Measurements from ENCODE around the gene SCRN3.
"Not testable (repeated sequence)": the region's sequence is repeated elsewhere in the genome, so short reads cannot be mapped to it uniquely, and the experiment has no call there.

The SCRN3 gene

GRCh38 chr2:174395284-174395968 lies at the start of gene SCRN3:
SCRN3 (plus strand) TSS chr2:174395730; CDS start chr2:174398284, 2,554 bp downstream.
- FAIRE-seq: peak; percentile 18

DNA sequence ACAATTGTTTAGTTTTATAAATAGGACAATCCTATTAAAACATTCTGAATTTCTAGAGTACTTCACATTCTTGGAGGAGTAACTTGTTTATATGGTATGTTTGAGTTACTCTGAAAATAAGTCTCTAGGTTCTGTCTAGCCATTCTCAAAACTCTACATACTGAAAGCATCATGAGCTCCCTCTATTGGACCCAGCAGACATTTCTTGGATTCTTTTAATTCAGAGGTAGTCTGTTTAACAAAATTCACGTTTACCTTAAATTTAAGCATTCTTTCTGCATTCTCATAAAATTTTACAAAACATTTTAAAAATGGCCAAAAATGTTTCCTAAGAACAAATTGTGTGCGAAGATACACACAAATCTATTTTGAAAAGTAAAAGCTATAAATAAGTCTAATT lies 45.5 kb upstream of the SCRN3 start:
- no peak for FAIRE-seq

DNA sequence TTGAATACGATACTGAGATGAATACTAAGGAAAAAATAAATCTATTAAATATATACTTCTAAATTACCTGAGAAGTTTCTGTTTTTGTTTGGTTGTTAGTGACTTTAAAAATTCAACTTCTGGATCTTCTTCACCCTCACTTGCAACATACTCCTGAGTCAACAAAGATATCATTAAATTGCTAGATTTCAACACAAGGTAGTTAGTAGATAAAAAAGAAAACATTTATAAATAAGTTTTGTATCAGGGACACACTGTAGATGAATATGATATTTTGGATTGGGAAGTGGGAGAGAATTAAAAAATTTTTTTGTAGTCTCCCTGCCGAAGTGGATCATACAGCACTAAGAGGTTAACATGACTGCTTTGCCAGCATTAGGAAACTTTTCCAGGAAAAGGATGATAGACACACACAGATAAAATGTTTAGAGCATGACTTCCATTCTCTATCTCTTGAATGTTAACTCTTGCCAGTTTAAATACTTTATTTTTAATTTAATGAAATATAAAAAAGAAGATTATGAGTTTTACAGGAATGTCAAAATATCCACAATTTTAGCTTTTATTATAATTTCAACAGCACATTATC lies 44.8 kb upstream of the SCRN3 start:
- no peak for FAIRE-seq

GRCh38 chr2:174353004-174353403 lies 42.5 kb upstream of the SCRN3 start:
- no peak for FAIRE-seq

- no peak for FAIRE-seq
Observed at GRCh38 chr2:174356347-174356746, 39.2 kb upstream of the SCRN3 start.

- FAIRE-seq: not testable (repeated sequence)
Observed at GRCh38 chr2:174359663-174360062, 35.9 kb upstream of the SCRN3 start.

DNA sequence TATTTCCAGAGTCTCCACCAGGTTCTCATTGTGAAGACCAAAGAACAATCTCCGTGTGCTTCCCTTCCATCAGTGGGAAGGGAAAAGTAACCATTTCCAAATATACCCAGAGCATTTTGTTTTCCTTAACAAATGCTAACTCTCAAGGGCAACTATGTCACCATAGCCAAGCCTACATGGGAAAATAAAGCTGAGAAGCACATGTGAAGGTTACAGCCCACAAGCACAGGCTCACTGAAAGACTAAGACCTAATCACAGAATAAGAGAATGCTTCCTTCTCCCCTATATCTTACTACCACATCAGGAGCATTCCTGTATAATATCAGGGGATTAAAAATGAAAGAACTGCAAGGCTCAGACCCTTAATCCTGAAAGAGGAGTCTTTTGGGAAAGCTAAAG lies 32.6 kb upstream of the SCRN3 start:
- no peak for FAIRE-seq

- FAIRE-seq: not testable (repeated sequence)
Observed at GRCh38 chr2:174363492-174364225, 31.9 kb upstream of the SCRN3 start.

GRCh38 chr2:174364628-174365027 lies 30.9 kb upstream of the SCRN3 start:
- FAIRE-seq: no peak

GRCh38 chr2:174365571-174365970 lies 30.0 kb upstream of the SCRN3 start:
- FAIRE-seq: no peak

GRCh38 chr2:174368691-174369090 lies 26.8 kb upstream of the SCRN3 start:
- FAIRE-seq: no peak

DNA sequence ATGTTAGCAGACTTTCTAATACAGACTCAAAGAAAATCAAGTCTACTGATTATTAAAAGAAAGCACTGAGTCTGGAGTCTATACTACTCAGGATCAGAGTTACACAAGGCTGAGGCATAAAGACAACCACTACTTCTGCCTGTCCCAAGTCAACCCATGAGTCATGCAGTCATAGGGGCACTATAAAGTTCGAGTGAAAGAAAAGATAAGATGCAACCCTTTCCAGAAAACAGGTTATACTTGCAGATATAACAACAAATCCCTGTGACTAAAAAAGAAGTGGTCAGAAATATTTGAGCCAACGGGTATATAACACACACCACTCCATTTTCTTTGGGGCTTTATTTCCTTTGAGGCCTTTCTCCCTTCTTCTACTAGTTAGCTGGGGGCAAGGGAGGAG lies 18.6 kb upstream of the SCRN3 start:
- FAIRE-seq: no peak

DNA sequence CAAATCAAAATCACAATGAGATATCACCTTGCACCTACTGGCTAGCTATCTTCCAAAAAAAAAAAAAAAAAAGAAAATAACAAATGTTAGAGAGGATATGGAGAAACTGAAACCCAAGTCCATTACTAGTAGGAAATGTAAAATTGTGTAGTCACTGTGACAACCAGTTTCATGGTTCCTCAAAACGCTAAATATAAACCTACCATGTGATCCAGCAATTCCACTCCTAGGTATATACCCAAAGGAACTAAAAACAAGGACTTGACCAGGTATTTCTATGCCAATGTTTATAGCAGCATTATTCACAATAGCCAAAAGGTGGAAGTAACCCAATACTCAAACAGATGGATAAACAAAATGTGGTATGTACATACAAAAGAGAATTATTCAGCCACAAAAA lies 11.7 kb upstream of the SCRN3 start:
- no peak for FAIRE-seq

DNA sequence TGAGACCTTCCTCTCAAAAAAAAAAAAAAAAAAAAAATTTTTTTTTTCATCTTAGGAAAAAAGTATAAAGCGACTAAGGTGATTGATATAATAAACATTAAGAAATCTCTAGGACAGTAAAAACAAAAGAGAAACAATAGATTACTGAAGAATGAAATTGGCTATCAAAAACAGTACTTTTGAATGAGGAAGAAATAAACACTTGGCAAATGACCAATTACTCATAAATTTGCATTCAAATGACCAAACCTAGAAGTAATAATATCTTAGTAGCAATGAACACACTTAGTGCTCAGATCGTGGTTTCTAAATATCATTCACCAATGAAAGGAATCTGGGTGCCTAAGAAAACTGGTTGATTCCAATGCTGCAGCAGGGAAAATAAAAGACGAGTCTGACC lies 10.3 kb upstream of the SCRN3 start:
- FAIRE-seq: no peak

- FAIRE-seq: not testable (repeated sequence)
Observed at GRCh38 chr2:174388706-174389105, 6.8 kb upstream of the SCRN3 start.

DNA sequence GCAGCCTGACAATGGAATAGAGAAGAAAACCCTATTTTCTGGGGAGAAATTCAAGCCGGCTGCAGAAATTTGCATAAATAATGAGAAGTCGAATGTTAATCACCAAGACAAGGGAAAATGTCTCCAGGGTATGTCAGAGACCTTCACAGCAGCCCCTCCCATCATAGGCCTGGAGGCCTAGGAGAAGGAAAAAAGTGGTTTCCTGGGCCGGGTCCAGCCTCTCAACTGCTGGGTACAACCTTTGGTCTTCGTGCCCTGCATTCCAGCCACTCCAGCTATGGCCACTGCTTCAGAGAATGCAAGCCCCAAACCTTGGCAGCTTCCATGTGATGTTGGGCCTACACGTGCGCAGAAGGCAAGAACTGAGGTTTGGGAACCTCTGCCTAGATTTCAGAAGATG lies 6.0 kb upstream of the SCRN3 start:
- no peak for FAIRE-seq

- not testable (repeated sequence) for FAIRE-seq
Observed at GRCh38 chr2:174390303-174390702, 5.2 kb upstream of the SCRN3 start.

DNA sequence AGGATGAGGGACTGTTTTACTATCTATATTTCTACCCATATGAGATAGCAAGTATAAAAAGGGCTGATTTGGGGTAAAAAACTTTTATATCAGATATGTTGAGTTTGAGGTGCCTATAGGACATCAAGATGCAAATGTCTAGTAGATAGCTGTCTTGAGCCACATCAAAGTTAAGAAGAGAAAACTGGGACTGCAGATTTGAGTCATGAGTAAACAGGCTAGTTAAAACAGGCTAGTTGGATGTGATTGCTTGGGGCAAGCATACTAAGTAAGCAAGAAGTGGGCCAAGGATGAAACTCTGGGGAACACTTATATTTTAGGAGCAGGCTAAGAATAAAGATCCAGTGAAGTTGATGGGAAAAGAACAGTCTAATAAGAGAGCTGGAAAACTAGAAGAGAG lies 2.8 kb upstream of the SCRN3 start:
- FAIRE-seq: no peak

- FAIRE-seq: no peak
Observed at GRCh38 chr2:174395969-174396630, 570 bp downstream of the SCRN3 start.

GRCh38 chr2:174397773-174398172 lies 2.2 kb downstream of the SCRN3 start:
- FAIRE-seq: no peak

DNA sequence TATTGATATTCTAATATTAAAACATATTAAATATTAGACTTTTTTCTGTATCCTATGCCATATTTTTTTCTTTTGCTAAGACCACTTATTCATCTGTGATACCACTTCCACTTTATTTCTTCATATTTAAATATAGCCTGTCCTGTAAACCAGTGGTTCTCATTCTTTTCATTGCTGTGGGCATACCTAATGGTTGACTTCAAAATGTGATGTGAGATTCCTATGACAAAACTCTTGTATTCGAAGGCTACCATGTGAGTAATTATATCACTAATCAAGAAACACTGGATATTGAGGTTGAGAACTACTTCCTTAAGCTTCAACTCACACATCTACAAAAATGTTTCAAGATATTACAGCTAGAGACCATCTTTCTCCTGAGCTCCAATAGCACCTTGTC lies 3.6 kb downstream of the SCRN3 start:
- FAIRE-seq: no peak

DNA sequence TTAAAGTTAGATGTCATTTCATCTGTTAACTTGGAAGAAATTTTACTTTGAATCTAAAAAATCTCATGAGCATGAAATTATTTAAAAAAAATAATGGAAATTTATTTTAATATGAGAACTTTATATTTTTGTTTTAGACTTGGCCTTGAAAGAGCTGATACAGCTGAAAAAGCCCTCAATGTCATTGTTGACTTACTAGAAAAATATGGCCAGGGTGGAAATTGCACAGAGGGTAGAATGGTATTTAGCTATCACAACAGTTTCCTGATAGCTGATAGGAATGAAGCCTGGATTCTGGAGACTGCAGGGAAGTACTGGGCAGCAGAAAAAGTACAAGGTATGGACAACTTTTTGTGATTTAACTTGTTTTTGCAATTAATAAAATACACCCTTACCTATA lies 5.3 kb downstream of the SCRN3 start:
- no peak for FAIRE-seq

DNA sequence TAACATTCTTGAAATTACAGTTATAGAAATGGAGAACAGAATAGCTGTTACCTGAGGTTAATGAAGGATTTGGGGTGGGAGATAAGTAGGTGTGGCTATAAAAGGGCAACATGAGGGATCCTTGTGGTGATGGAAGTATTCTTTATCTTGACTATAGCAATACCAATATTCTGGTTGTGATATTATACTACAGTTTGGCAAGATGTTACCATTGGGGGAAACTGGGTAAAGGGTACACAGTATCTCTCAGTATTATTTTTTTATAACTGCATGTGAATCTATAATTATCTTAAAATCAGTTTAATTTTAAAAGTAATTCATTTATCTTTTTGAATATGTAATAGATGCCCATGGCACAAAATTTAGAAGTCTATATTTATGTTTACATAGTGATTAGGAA lies 8.1 kb downstream of the SCRN3 start:
- no peak for FAIRE-seq

DNA sequence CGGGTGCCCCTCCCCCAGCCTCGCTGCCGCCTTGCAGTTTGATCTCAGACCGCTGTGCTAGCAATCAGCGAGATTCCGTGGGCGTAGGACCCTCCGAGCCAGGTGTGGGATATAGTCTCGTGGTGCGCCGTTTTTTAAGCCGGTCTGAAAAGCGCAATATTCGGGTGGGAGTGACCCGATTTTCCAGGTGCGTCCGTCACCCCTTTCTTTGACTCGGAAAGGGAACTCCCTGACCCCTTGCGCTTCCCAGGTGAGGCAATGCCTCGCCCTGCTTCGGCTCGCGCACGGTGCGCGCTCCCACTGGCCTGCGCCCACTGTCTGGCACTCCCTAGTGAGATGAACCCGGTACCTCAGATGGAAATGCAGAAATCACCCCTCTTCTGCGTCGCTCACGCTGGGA lies 14.5 kb downstream of the SCRN3 start:
- not testable (repeated sequence) for FAIRE-seq

All from endometrium (tissue), 2 donors.